ENCODE measurements around the gene POLR1E. TPM values are rescaled to one million over a fixed set of nuclear protein-coding genes. Genes with fewer than 3 reads are reported as not detected.

The POLR1E gene
- total RNA-seq, 2 donors from 2014 or later, result 15.0 to 29.7 TPM

- H3K9me3 ChIP-seq, result no peaks in the 10 kb centered on the region
- peaks cover 3% of the 10 kb centered on the region for H3K36me3 ChIP-seq
- peaks cover 0 to 19% of the 10 kb centered on the region in 2 donors for H3K4me1 ChIP-seq (ENCODE audit: control insufficient read depth in 1 of 2, low read depth in 2 of 2)
- ATAC-seq (ENCODE audit: insufficient number of reproducible peaks, low FRiP score, low read depth) (no peak), DNase-seq (ENCODE audit: low spot score) (no peak)
- no peak for TF ChIP-seq CTCF (IDR thresholded peaks at IDR 0.05)
- no peaks in the 10 kb centered on the region for H3K27me3 ChIP-seq (replicated peaks; ENCODE audit: insufficient read depth)
- no peak overlapping the region for H3K27ac ChIP-seq
- no peak overlapping the region for H3K4me3 ChIP-seq
These were observed 33.1 kb upstream of the POLR1E start for GRCh38 chr9:37452611-37453010.

GRCh38 chr9:37453827-37454226 lies 31.9 kb upstream of the POLR1E start:
- H3K4me1 ChIP-seq (ENCODE audit: control insufficient read depth in 1 of 2, low read depth in 2 of 2), result peaks cover 0 to 20% of the 10 kb centered on the region in 2 donors
- no peak for TF ChIP-seq CTCF (IDR thresholded peaks at IDR 0.05)
- H3K4me3 ChIP-seq, result no peak overlapping the region
- DNase-seq (ENCODE audit: low spot score), result no peak
- no peaks in the 10 kb centered on the region for H3K9me3 ChIP-seq
- H3K36me3 ChIP-seq, result peaks cover 3% of the 10 kb centered on the region
- H3K27me3 ChIP-seq (replicated peaks; ENCODE audit: insufficient read depth), result no peaks in the 10 kb centered on the region
- no peak overlapping the region for H3K27ac ChIP-seq
- no peak for ATAC-seq (ENCODE audit: insufficient number of reproducible peaks, low FRiP score, low read depth)

GRCh38 chr9:37454238-37454637 lies 31.5 kb upstream of the POLR1E start:
- DNase-seq (ENCODE audit: low spot score), result no peak
- Histone ChIP-seq H3K4me1 (ENCODE audit: control insufficient read depth in 1 of 2, low read depth in 2 of 2) (peaks cover 0 to 24% of the 10 kb centered on the region in 2 donors), H3K27ac (no peak overlapping the region), H3K27me3 (replicated peaks; ENCODE audit: insufficient read depth) (no peaks in the 10 kb centered on the region), H3K4me3 (no peak overlapping the region), H3K36me3 (peaks cover 3% of the 10 kb centered on the region), H3K9me3 (no peaks in the 10 kb centered on the region)
- TF ChIP-seq CTCF (IDR thresholded peaks at IDR 0.05), result no peak
- ATAC-seq (ENCODE audit: insufficient number of reproducible peaks, low FRiP score, low read depth), result no peak

GRCh38 chr9:37455884-37456647 lies 29.7 kb upstream of the POLR1E start:
- Histone ChIP-seq H3K4me3 (no peak overlapping the region), H3K4me1 (ENCODE audit: control insufficient read depth in 1 of 2, low read depth in 2 of 2) (peaks cover 0 to 33% of the 10 kb centered on the region in 2 donors), H3K36me3 (peaks cover 3% of the 10 kb centered on the region), H3K27ac (no peak overlapping the region), H3K27me3 (replicated peaks; ENCODE audit: insufficient read depth) (no peaks in the 10 kb centered on the region), H3K9me3 (no peaks in the 10 kb centered on the region)
- DNase-seq (ENCODE audit: low spot score) (no peak), ATAC-seq (ENCODE audit: insufficient number of reproducible peaks, low FRiP score, low read depth) (no peak)
- no peak for TF ChIP-seq CTCF (IDR thresholded peaks at IDR 0.05)

- H3K27me3 ChIP-seq (replicated peaks; ENCODE audit: insufficient read depth), result no peaks in the 10 kb centered on the region
- H3K36me3 ChIP-seq, result peaks cover 3% of the 10 kb centered on the region
- H3K4me3 ChIP-seq, result no peak overlapping the region
- ATAC-seq (ENCODE audit: insufficient number of reproducible peaks, low FRiP score, low read depth) (no peak), DNase-seq (ENCODE audit: low spot score) (no peak)
- no peak for TF ChIP-seq CTCF (IDR thresholded peaks at IDR 0.05)
- H3K27ac ChIP-seq, result no peak overlapping the region
- peaks cover under 1 to 39% of the 10 kb centered on the region in 2 donors for H3K4me1 ChIP-seq (ENCODE audit: control insufficient read depth in 1 of 2, low read depth in 2 of 2)
- no peaks in the 10 kb centered on the region for H3K9me3 ChIP-seq
These were observed 28.9 kb upstream of the POLR1E start for GRCh38 chr9:37456817-37457216.
